Liver (tissue), 3 donors: Measurements from ENCODE around the gene SPRYD4.

Experiments
- EGR1 ChIP-seq, 2 donors: IDR thresholded peaks; 2 replicates each; pipeline ENCODE4 v1.6.1; 2016 to 2018; ENCODE audit warnings: antibody characterized with exemption in 2 of 2, low read depth in 2 of 2
- FOXA1 ChIP-seq: IDR thresholded peaks from 2 replicates; pipeline ENCODE4 v1.6.1; 2016; ENCODE audit warnings: antibody characterized with exemption
- GABPA ChIP-seq, 2 donors: IDR thresholded peaks in 1 of 2; conservative IDR thresholded peaks in 1 of 2; 2 replicates each; pipeline ENCODE4 v1.6.1; 2016; ENCODE audit warnings: antibody characterized with exemption in 2 of 2, mild to moderate bottlenecking in 1 of 2, moderate library complexity in 1 of 2
- HNF4G ChIP-seq: IDR thresholded peaks from 2 replicates; pipeline ENCODE4 v1.6.1; 2016; ENCODE audit warnings: antibody characterized with exemption
- JUND ChIP-seq, 2 donors: IDR thresholded peaks; 2 replicates each; pipeline ENCODE4 v1.6.1; 2016; ENCODE audit warnings: antibody characterized with exemption in 2 of 2
- RAD21 ChIP-seq, 2 donors: IDR thresholded peaks; 2 replicates each; pipeline ENCODE4 v1.6.1; 2016; ENCODE audit warnings: antibody characterized with exemption in 2 of 2, mild to moderate bottlenecking in 2 of 2
- RXRA ChIP-seq, 2 donors: IDR thresholded peaks; 2 replicates each; pipeline ENCODE4 v1.6.1; 2017 to 2018; ENCODE audit warnings: antibody characterized with exemption in 2 of 2, mild to moderate bottlenecking in 1 of 2
- SP1 ChIP-seq: IDR thresholded peaks from 2 replicates; pipeline ENCODE4 v1.6.1; 2018; ENCODE audit warnings: antibody characterized with exemption, mild to moderate bottlenecking
- TAF1 ChIP-seq: conservative IDR thresholded peaks from 2 replicates; pipeline ENCODE4 v1.6.1; 2016; ENCODE audit warnings: antibody characterized with exemption, mild to moderate bottlenecking
- YY1 ChIP-seq: IDR thresholded peaks from 2 replicates; pipeline ENCODE4 v1.6.1; 2016; ENCODE audit warnings: antibody characterized with exemption, mild to moderate bottlenecking
- TF ChIP-seq, protein P1 (sequence below): fragments of 150-350 bp; IDR thresholded peaks from 2 replicates; pipeline ENCODE4 v1.5.1; 2017; ENCODE audit warnings: improper control_type of control experiment, low read depth, low read length; ENCODE audit not compliant: missing input control
- TF ChIP-seq, protein P2 (sequence below): IDR thresholded peaks from 2 replicates; pipeline ENCODE4 v1.6.1; 2016; ENCODE audit warnings: antibody characterized with exemption
- TF ChIP-seq, protein P3 (sequence below): IDR thresholded peaks from 2 replicates; pipeline ENCODE4 v1.6.1; 2016; ENCODE audit warnings: antibody characterized with exemption, mild to moderate bottlenecking
- TF ChIP-seq, protein P4 (sequence below): IDR thresholded peaks from 2 replicates; pipeline ENCODE4 v1.6.1; 2016; ENCODE audit warnings: antibody characterized with exemption
- donor health status: healthy.
- donor health status: healthy.

DNA sequence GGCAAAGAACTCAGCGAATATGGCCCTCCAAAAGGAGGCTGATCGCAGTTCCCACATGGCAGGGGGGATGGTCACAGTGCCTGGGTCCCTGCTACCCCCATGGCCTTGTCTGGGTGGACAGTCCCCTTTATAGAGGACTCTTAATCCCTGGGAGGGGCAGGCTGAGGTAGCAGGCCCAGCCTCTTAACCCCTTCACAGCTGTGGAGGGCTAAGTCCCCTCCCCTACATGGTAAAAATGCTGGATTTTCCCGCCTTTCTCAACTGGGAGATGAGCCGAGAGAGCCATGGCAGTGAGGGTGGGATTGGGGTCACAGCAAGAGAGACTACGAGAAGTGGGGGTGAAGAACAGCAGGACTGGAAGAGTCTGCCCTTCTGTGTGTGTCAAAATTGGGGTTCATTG lies 13.8 kb upstream of the SPRYD4 start, which contains the start of gene MIP:
- TF ChIP-seq, protein P1, sequence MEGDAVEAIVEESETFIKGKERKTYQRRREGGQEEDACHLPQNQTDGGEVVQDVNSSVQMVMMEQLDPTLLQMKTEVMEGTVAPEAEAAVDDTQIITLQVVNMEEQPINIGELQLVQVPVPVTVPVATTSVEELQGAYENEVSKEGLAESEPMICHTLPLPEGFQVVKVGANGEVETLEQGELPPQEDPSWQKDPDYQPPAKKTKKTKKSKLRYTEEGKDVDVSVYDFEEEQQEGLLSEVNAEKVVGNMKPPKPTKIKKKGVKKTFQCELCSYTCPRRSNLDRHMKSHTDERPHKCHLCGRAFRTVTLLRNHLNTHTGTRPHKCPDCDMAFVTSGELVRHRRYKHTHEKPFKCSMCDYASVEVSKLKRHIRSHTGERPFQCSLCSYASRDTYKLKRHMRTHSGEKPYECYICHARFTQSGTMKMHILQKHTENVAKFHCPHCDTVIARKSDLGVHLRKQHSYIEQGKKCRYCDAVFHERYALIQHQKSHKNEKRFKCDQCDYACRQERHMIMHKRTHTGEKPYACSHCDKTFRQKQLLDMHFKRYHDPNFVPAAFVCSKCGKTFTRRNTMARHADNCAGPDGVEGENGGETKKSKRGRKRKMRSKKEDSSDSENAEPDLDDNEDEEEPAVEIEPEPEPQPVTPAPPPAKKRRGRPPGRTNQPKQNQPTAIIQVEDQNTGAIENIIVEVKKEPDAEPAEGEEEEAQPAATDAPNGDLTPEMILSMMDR: no peak
- no peak for TF ChIP-seq HNF4G
- TF ChIP-seq, protein P2, sequence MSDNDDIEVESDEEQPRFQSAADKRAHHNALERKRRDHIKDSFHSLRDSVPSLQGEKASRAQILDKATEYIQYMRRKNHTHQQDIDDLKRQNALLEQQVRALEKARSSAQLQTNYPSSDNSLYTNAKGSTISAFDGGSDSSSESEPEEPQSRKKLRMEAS: no peak
- no peak for TF ChIP-seq RXRA (IDR thresholded peaks at IDR 0.05)
- TF ChIP-seq TAF1: no peak
- TF ChIP-seq, protein P3, sequence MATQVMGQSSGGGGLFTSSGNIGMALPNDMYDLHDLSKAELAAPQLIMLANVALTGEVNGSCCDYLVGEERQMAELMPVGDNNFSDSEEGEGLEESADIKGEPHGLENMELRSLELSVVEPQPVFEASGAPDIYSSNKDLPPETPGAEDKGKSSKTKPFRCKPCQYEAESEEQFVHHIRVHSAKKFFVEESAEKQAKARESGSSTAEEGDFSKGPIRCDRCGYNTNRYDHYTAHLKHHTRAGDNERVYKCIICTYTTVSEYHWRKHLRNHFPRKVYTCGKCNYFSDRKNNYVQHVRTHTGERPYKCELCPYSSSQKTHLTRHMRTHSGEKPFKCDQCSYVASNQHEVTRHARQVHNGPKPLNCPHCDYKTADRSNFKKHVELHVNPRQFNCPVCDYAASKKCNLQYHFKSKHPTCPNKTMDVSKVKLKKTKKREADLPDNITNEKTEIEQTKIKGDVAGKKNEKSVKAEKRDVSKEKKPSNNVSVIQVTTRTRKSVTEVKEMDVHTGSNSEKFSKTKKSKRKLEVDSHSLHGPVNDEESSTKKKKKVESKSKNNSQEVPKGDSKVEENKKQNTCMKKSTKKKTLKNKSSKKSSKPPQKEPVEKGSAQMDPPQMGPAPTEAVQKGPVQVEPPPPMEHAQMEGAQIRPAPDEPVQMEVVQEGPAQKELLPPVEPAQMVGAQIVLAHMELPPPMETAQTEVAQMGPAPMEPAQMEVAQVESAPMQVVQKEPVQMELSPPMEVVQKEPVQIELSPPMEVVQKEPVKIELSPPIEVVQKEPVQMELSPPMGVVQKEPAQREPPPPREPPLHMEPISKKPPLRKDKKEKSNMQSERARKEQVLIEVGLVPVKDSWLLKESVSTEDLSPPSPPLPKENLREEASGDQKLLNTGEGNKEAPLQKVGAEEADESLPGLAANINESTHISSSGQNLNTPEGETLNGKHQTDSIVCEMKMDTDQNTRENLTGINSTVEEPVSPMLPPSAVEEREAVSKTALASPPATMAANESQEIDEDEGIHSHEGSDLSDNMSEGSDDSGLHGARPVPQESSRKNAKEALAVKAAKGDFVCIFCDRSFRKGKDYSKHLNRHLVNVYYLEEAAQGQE: no peak
- TF ChIP-seq EGR1 (IDR thresholded peaks at IDR 0.05; ENCODE audit: low read depth in 2 of 2): no peak
- no peak for TF ChIP-seq SP1
- no peak for TF ChIP-seq RAD21 (IDR thresholded peaks at IDR 0.05)
- TF ChIP-seq FOXA1: no peak
- TF ChIP-seq JUND (IDR thresholded peaks at IDR 0.05): no peak
- TF ChIP-seq GABPA (IDR thresholded peaks at IDR 0.05 in 1 of 2, conservative IDR thresholded peaks at IDR 0.05 in 1 of 2): no peak
- TF ChIP-seq YY1: no peak
- TF ChIP-seq, protein P4, sequence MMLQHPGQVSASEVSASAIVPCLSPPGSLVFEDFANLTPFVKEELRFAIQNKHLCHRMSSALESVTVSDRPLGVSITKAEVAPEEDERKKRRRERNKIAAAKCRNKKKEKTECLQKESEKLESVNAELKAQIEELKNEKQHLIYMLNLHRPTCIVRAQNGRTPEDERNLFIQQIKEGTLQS: no peak
